GM23338 (cell line): ENCODE results near the gene CAPN8. TPM values are rescaled to one million over a fixed set of nuclear protein-coding genes. Genes with fewer than 3 reads are reported as not detected.
A peak's percentile ranks its signal among the peaks of the same experiment; 100 is the strongest.

ENCODE experiments used
- ATAC-seq: fragments of 200-7000 bp; cut with Tn5 transposase; 3 replicates; pipeline ENCODE4 v1.9.1; 2020
- DNase-seq: peaks from one replicate; pipeline ENCODE4 v3.0.0-alpha.2; 2015; ENCODE audit warnings: low spot score
- H2AFZ ChIP-seq: fragments of 200-600 bp; sonication (generic); 2 replicates; pipeline ENCODE4 v1.8.0; 2016; ENCODE audit warnings: antibody characterized with exemption, mild to moderate bottlenecking, moderate library complexity
- H3F3A ChIP-seq: fragments of 200-600 bp; sonication (generic); replicated peaks from 2 replicates; pipeline ENCODE4 v1.8.0; 2017; ENCODE audit warnings: antibody characterized with exemption, mixed run types, low read depth
- H3K27ac ChIP-seq: fragments of 200-600 bp; sonication (generic); 2 replicates; pipeline ENCODE4 v1.6.1; 2016; ENCODE audit warnings: low read depth
- H3K27me3 ChIP-seq: fragments of 200-600 bp; sonication (generic); 2 replicates; pipeline ENCODE4 v1.8.0; 2016; ENCODE audit warnings: mild to moderate bottlenecking, mixed run types, moderate library complexity; ENCODE audit not compliant: insufficient read depth
- H3K36me3 ChIP-seq: fragments of 200-600 bp; sonication (generic); 2 replicates; pipeline ENCODE4 v1.8.0; 2016; ENCODE audit warnings: mild to moderate bottlenecking; ENCODE audit not compliant: insufficient read depth
- H3K4me1 ChIP-seq: fragments of 200-600 bp; sonication (generic); 2 replicates; pipeline ENCODE4 v1.8.0; 2016; ENCODE audit warnings: mild to moderate bottlenecking, moderate library complexity; ENCODE audit not compliant: insufficient read depth
- H3K4me2 ChIP-seq: fragments of 200-600 bp; sonication (generic); 2 replicates; pipeline ENCODE4 v1.7.1; 2017; ENCODE audit warnings: mixed run types
- H3K4me3 ChIP-seq: fragments of 200-600 bp; sonication (generic); 2 replicates; pipeline ENCODE4 v1.6.1; 2016; ENCODE audit warnings: mixed run types
- H3K79me2 ChIP-seq: fragments of 200-600 bp; sonication (generic); replicated peaks from 2 replicates; pipeline ENCODE4 v1.8.0; 2017; ENCODE audit warnings: mild to moderate bottlenecking; ENCODE audit not compliant: insufficient read depth
- H3K9me2 ChIP-seq: fragments of 200-600 bp; sonication (generic); 2 replicates; pipeline ENCODE4 v1.8.0; 2017; ENCODE audit not compliant: insufficient read depth
- H4K20me1 ChIP-seq: fragments of 200-600 bp; sonication (generic); replicated peaks from 2 replicates; pipeline ENCODE4 v1.8.0; 2017; ENCODE audit warnings: mild to moderate bottlenecking; ENCODE audit not compliant: insufficient read depth
- H3K27ac Mint-ChIP-seq: 2 replicates; pipeline ENCODE4 v1.8.0; 2020; ENCODE audit warnings: inconsistent platforms, mild to moderate bottlenecking, moderate library complexity, mixed read lengths
- H3K27me3 Mint-ChIP-seq: 3 replicates; pipeline ENCODE4 v1.8.0; 2022; ENCODE audit warnings: low read depth, mild to moderate bottlenecking, moderate library complexity, mixed read lengths, inconsistent platforms; ENCODE audit not compliant: insufficient read depth, poor library complexity
- H3K36me3 Mint-ChIP-seq: 3 replicates; pipeline ENCODE4 v1.8.0; 2021; ENCODE audit warnings: low read depth, mild to moderate bottlenecking, inconsistent platforms, moderate library complexity, mixed read lengths
- H3K4me1 Mint-ChIP-seq: 3 replicates; pipeline ENCODE4 v1.8.0; 2020; ENCODE audit warnings: mild to moderate bottlenecking, inconsistent platforms, mixed read lengths
- H3K4me3 Mint-ChIP-seq: 3 replicates; pipeline ENCODE4 v1.8.0; 2021; ENCODE audit warnings: moderate library complexity, mild to moderate bottlenecking, inconsistent platforms, mixed read lengths
- H3K9me3 Mint-ChIP-seq: 3 replicates; pipeline ENCODE4 v1.8.0; 2020; ENCODE audit warnings: moderate library complexity, mild to moderate bottlenecking, inconsistent platforms, mixed read lengths
- NANOG ChIP-seq: IDR thresholded peaks from 2 replicates; pipeline ENCODE4 v1.6.1; 2016; ENCODE audit warnings: antibody characterized with exemption, borderline replicate concordance
- POLR2AphosphoS5 ChIP-seq: IDR thresholded peaks from 2 replicates; pipeline ENCODE4 v1.6.1; 2016; ENCODE audit warnings: antibody characterized with exemption, low read depth
- ZNF114 ChIP-seq: fragments of 250-450 bp; sonication (Bioruptor Pico); IDR thresholded peaks from 2 replicates; pipeline ENCODE4 v1.5.0; 2020; ENCODE audit warnings: mild to moderate bottlenecking, moderate library complexity
- ZNF331 ChIP-seq: fragments of 250-450 bp; sonication (Bioruptor Pico); IDR thresholded peaks from 2 replicates; pipeline ENCODE4 v1.5.0; 2020; ENCODE audit warnings: low read depth, mild to moderate bottlenecking, moderate library complexity
- polyA plus RNA-seq: library from polyadenylated mRNA; unstranded; fragments of >200 nt; fragmentation: Nextera tagmentation; extraction: Ambion mirVana; gene quantifications from 2 replicates; pipeline ENCODE4 v1.2.1, GENCODE V29; 2016
- total RNA-seq: library from RNA; depleted of rRNA; stranded (reverse); fragments of >200 nt; shearing (Covaris generic); gene quantifications from 2 replicates; pipeline ENCODE4 v1.2.3, GENCODE V29; 2014
- TF ChIP-seq, protein P1 (sequence below), 2 experiments: fragments of 200-600 bp in 1 of 2; sonication (generic) in 1 of 2; conservative IDR thresholded peaks; 2 replicates each; pipeline versions ENCODE4 v1.5.1 to v1.6.1; 2016 to 2017; ENCODE audit warnings: antibody characterized with exemption in 2 of 2, low read depth in 2 of 2, mild to moderate bottlenecking in 2 of 2, moderate library complexity in 1 of 2

Gene CAPN8
- total and polyA plus RNA-seq, 2 experiments from 2014 or later: not detected

DNA sequence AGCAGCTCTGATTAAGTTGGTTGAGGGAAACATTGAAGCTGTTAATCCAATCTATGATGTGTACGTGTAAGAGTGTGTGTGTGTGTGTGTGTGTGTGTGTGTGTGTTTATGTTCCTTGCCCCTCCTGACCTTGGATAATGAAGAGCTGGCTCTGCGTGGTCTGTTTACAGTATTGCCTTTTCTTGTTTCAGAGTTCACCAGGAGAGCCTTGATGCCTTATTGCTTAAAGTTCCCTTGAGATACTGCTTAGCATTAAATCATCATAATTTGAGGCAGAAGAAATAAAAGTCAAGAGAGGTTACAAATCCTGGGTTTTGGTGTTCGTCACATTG, 36.4 kb downstream of the CAPN8 start:
- Histone ChIP-seq H3K4me2 (no peak overlapping the region), H3K9me2 (peaks cover 3% of the 10 kb centered on the region; the same call in 1 of the 2 replicates), H3K79me2 (no peaks in the 10 kb centered on the region), H3K4me1 (no peaks in the 10 kb centered on the region), H3F3A (no peaks in the 10 kb centered on the region), H3K27me3 (no peaks in the 10 kb centered on the region), H3K4me3 (no peak overlapping the region), H4K20me1 (no peaks in the 10 kb centered on the region), H3K27ac (no peak overlapping the region), H3K36me3 (no peaks in the 10 kb centered on the region), H2AFZ (peak overlapping the region; percentile 90; the same call in 1 of the 2 replicates)
- Mint-ChIP-seq H3K27ac (no peak overlapping the region), H3K36me3 (no peaks in the 10 kb centered on the region), H3K4me3 (no peak overlapping the region), H3K27me3 (peaks cover 7% of the 10 kb centered on the region), H3K4me1 (no peaks in the 10 kb centered on the region), H3K9me3 (no peaks in the 10 kb centered on the region)
- no peak for DNase-seq
- TF ChIP-seq ZNF114 (CRISPR knock-in tag): no peak
- TF ChIP-seq POLR2AphosphoS5: no peak
- ATAC-seq: no peak

DNA sequence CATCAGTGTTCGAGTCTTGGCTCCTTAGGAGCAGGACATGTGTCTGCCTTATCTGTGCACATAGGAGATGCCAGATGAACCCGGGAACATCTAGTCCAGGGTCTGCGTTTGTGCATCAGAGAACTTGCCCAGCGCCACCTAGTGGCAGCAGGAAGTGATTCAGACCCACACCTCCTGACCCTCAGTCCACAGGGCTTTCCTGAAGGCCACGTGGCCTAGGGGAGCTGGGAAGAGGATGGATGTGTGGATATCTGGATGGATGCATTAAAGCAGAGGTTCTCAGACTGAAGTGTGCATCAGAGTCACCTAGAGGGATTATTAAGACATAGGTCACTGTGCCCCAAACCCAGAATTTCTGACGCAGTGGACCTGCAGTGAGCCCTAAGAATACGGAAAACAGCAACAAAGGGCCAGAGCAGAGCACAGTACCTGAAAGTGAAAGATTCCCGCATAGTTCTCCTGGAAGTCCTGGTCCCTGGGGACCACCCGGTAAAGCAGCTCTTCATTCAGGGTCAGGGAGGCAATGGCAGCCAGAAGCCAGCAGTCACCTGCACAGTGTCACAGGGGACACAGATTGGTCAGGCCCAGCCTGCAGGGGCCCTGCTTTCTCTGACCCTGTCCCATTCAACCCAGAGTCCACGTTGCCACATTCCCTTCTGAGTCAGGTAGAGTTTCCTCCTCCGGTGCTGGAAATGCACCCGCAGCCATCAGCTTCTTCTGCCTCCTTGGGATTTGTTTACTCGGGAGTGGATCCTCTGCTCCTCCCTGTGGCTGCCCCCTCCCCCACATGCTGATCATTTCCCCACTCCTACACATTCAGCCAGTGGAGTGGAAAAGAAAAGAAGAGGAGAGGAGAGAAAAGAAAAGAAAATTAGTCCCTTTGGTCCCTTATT, 37.0 kb downstream of the CAPN8 start:
- Histone ChIP-seq H3K4me1 (no peaks in the 10 kb centered on the region), H4K20me1 (no peaks in the 10 kb centered on the region), H3K27ac (no peak overlapping the region), H3K79me2 (no peaks in the 10 kb centered on the region), H3K27me3 (no peaks in the 10 kb centered on the region), H3F3A (no peaks in the 10 kb centered on the region), H3K4me2 (no peak overlapping the region), H3K36me3 (no peaks in the 10 kb centered on the region), H2AFZ (peak overlapping the region; percentile 90), H3K4me3 (no peak overlapping the region), H3K9me2 (peaks cover 3% of the 10 kb centered on the region; the same call in 1 of the 2 replicates)
- no peak overlapping the region for H3K27ac Mint-ChIP-seq
- DNase-seq (peak; percentile 75), ATAC-seq (peak; percentile 98)
- no peaks in the 10 kb centered on the region for H3K4me1 Mint-ChIP-seq
- H3K36me3 Mint-ChIP-seq: no peaks in the 10 kb centered on the region
- H3K27me3 Mint-ChIP-seq: peaks cover 7% of the 10 kb centered on the region
- H3K4me3 Mint-ChIP-seq: no peak overlapping the region
- H3K9me3 Mint-ChIP-seq: no peaks in the 10 kb centered on the region
- no peak for TF ChIP-seq NANOG
- TF ChIP-seq, protein P1, sequence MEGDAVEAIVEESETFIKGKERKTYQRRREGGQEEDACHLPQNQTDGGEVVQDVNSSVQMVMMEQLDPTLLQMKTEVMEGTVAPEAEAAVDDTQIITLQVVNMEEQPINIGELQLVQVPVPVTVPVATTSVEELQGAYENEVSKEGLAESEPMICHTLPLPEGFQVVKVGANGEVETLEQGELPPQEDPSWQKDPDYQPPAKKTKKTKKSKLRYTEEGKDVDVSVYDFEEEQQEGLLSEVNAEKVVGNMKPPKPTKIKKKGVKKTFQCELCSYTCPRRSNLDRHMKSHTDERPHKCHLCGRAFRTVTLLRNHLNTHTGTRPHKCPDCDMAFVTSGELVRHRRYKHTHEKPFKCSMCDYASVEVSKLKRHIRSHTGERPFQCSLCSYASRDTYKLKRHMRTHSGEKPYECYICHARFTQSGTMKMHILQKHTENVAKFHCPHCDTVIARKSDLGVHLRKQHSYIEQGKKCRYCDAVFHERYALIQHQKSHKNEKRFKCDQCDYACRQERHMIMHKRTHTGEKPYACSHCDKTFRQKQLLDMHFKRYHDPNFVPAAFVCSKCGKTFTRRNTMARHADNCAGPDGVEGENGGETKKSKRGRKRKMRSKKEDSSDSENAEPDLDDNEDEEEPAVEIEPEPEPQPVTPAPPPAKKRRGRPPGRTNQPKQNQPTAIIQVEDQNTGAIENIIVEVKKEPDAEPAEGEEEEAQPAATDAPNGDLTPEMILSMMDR (conservative IDR thresholded peaks at IDR 0.05; ENCODE audit: low read depth in 2 of 2): peak; percentile 78 to 87

DNA sequence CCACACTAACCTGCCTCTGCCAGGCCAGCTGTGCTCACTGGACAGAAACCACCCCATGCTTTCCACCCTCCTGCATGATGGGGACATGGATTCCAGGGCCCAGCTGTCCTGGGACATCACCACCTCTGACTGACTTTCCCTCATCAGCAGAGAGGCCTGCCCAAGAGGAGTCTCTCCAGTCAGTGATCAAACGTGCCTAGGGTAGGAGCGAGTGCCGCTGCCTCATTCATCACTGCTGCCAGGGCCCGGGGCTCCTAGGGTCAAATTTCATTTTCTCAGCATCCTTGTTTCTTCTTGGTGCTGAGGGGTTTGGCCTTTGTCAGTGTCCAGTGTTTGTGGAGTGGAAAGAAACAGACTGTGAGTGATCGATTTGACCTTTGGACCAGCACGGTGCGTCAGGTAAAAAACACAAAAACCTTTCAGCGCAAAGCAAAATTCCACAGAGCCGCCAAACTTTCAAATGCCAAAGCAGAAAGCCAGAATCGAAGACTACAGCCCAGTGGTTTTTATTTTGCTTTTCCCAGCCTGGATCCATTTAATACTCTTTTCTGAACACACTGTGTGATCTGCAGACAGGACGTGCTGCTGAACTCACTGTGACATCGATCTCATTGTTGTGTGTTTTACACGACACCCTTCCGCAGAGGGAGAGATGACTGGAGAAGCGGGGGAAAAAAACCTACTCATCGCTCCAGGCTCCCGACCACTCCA, 43.2 kb downstream of the CAPN8 start:
- H3K4me2 ChIP-seq: no peak overlapping the region
- no peak overlapping the region for H3K27ac Mint-ChIP-seq

More for the DNA sequence above, 43.2 kb downstream of the CAPN8 start:
- DNase-seq: no peak
- H3K36me3 ChIP-seq: no peaks in the 10 kb centered on the region
- TF ChIP-seq ZNF114 (CRISPR knock-in tag) (no peak), ZNF331 (no peak), POLR2AphosphoS5 (no peak)
- peak; percentile 53 for ATAC-seq
- Mint-ChIP-seq H3K36me3 (no peaks in the 10 kb centered on the region), H3K4me3 (no peak overlapping the region), H3K9me3 (no peaks in the 10 kb centered on the region), H3K27me3 (peaks cover 6% of the 10 kb centered on the region), H3K4me1 (peaks cover 9% of the 10 kb centered on the region)
- H3K79me2 ChIP-seq: no peaks in the 10 kb centered on the region
- peak overlapping the region; percentile 87 for H2AFZ ChIP-seq
- no peaks in the 10 kb centered on the region for H4K20me1 ChIP-seq
- H3K9me2 ChIP-seq: no peaks in the 10 kb centered on the region
- no peaks in the 10 kb centered on the region for H3F3A ChIP-seq
- H3K27me3 ChIP-seq: no peaks in the 10 kb centered on the region
- no peak overlapping the region for H3K4me3 ChIP-seq
- H3K4me1 ChIP-seq: no peaks in the 10 kb centered on the region
- H3K27ac ChIP-seq: no peak overlapping the region
